IPS-20b (cell line): ENCODE results near the gene ZBED2.
"Not testable (repeated sequence)": the region's sequence is repeated elsewhere in the genome, so short reads cannot be mapped to it uniquely, and the experiment has no call there.

Source experiments
- H3K27ac ChIP-seq: one replicate; pipeline ENCODE4 v1.5.1; 2013; ENCODE audit warnings: low read length
- H3K27me3 ChIP-seq: 2 replicates; pipeline ENCODE4 v1.6.1; 2013; ENCODE audit warnings: mild to moderate bottlenecking, low read length, inconsistent platforms; ENCODE audit not compliant: insufficient read depth
- H3K36me3 ChIP-seq: 2 replicates; pipeline ENCODE4 v1.6.1; 2013; ENCODE audit warnings: low read depth, mild to moderate bottlenecking, inconsistent platforms, low read length, moderate library complexity; ENCODE audit not compliant: insufficient read depth
- H3K4me1 ChIP-seq: 2 replicates; pipeline ENCODE4 v1.6.1; 2013; ENCODE audit warnings: mild to moderate bottlenecking, control low read depth, inconsistent platforms, low read length, moderate library complexity; ENCODE audit not compliant: insufficient read depth
- H3K4me3 ChIP-seq: 2 replicates; pipeline ENCODE4 v1.5.1; 2013; ENCODE audit warnings: mild to moderate bottlenecking, low read length, inconsistent platforms
- H3K9ac ChIP-seq: 2 replicates; pipeline ENCODE4 v1.6.1; 2013; ENCODE audit warnings: low read depth, mild to moderate bottlenecking, inconsistent platforms, low read length, moderate library complexity
- H3K9me3 ChIP-seq: 2 replicates; pipeline ENCODE4 v1.6.1; 2013; ENCODE audit warnings: mild to moderate bottlenecking, low read depth, low read length, inconsistent platforms; ENCODE audit not compliant: insufficient read depth

ZBED2 gene, protein sequence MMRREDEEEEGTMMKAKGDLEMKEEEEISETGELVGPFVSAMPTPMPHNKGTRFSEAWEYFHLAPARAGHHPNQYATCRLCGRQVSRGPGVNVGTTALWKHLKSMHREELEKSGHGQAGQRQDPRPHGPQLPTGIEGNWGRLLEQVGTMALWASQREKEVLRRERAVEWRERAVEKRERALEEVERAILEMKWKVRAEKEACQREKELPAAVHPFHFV

DNA sequence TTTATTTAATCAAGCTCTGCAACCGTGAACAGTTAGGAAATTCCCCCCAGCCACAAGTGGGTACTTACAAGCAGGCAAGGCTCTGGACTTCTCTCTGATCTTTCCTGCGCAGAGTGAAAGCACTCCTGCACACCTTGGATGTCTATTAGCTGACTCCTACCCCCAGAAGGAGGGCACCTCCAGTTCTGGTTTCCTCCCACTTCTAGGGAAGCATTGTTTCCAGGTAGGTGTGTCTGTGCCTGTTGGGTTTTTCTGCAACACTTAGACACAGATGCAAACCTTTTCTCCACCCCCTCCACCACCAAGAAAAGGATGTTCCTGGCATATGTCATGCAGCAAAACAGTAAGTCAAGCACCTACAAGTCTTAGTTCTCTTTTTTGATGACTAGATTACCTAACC, at the start of gene ZBED2:
Gene ZBED2, minus strand, starts transcription at position 115 of the 400 bp plus-strand sequence. CDS start 1,145 bp downstream, outside the sequence.
- H3K9ac ChIP-seq: no peak within 1 kb of the TSS
- no peak within 1 kb of the TSS for H3K4me3 ChIP-seq
- no peak within 1 kb of the TSS for H3K27ac ChIP-seq
- H3K4me1 ChIP-seq: peaks cover 3% of the 10 kb centered on the region; the same call in 1 of the 2 replicates
- H3K9me3 ChIP-seq: no peaks in the 10 kb centered on the region
- H3K36me3 ChIP-seq: no peaks in the 10 kb centered on the region
- no peaks in the 10 kb centered on the region for H3K27me3 ChIP-seq

DNA sequence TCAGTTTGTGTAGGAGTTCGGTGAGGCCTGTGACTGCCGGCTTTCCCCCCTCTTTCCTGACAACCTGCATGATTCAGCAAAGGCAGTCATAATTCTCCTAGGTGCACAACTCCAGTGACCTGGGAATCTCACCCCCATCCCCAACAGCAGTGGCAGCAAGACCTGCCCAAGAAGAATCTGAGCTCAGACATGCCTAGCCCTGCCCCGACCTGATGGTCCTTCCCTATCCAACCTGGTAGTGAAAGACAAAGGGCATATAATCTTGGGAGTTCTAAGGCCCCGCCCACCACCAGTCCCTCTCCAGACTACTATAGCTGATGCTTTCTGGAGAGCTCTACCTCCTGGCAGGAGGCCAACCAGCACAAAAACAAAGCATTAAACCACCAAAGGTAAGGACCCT, 44.2 kb upstream of the ZBED2 start:
- Histone ChIP-seq H3K27ac (no peak overlapping the region), H3K9me3 (peaks cover 5% of the 10 kb centered on the region; the same call in 1 of the 2 replicates), H3K9ac (no peak overlapping the region), H3K36me3 (no peaks in the 10 kb centered on the region), H3K4me1 (no peaks in the 10 kb centered on the region), H3K27me3 (no peaks in the 10 kb centered on the region), H3K4me3 (no peak overlapping the region)

DNA sequence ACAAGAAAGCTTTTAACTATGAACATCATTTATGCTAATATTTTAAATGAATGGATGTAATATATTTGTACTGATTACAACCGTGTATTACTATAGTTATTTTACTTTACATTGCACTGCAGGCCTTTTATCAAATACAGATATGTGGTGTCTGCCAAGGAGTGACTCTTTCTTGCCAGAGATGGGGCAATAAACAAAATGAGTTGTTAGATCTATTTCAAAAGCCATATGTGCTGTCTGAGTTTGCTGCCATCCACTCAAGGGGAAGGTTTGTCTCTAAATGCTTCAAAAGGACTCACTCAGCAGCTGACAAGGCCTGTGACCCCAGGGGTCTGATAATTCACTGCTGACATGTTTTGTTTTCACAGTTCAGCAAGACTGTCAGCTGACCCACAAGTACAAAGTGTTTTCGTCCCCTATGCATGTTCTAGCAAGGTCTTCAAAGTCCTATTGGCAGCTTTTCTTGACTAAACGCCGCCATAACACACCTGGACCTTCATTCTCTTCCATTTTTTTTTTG, 41.3 kb upstream of the ZBED2 start:
- Histone ChIP-seq H3K36me3 (no peaks in the 10 kb centered on the region), H3K4me3 (no peak overlapping the region), H3K27me3 (no peaks in the 10 kb centered on the region), H3K9ac (no peak overlapping the region), H3K27ac (no peak overlapping the region), H3K4me1 (no peaks in the 10 kb centered on the region), H3K9me3 (no peaks in the 10 kb centered on the region)

DNA sequence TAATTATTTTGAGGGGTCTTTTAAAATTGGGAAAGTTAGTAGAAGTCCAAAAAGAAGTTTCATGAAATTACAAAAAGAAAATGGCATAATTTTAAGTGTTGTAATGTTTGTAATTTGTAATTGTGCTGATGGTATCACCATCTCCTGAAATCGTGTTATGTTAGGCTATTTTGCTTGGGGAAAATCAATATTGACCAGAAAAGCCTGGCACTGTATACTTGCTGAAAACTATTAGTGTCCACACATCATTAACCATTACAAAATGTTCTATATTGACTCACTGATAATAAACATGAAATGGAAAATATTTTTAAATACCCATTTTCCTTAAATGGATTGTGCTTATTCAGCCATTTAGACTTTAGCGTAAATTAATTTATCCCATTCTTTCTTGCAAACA, 40.3 kb upstream of the ZBED2 start:
- Histone ChIP-seq H3K27ac (no peak overlapping the region), H3K36me3 (no peaks in the 10 kb centered on the region), H3K9ac (no peak overlapping the region), H3K4me1 (no peaks in the 10 kb centered on the region), H3K4me3 (no peak overlapping the region), H3K27me3 (no peaks in the 10 kb centered on the region), H3K9me3 (no peaks in the 10 kb centered on the region)

GRCh38 chr3:111630638-111631037, 35.5 kb upstream of the ZBED2 start:
- H3K4me3 ChIP-seq, H3K36me3 ChIP-seq, H3K27me3 ChIP-seq, H3K27ac ChIP-seq, H3K9me3 ChIP-seq, H3K4me1 ChIP-seq, H3K9ac ChIP-seq: not testable (repeated sequence)

DNA sequence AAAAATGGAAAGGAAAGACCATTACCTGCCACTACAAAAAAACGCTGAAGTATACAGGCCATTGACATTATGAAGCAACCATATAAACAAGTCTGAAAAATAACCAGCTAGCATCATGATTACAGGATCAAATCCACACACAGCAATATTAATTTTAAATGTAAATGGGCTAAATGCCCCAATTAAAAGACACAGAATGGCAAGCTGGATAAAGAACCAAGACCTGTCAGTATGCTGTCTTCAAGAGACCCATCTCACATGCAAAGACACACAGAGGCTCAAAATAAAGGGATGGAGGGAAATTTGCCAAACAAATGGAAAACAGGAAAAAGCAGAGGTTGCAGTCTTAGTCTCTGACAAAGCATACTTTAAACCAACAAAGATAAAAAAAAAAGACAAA, 33.9 kb upstream of the ZBED2 start:
- not testable (repeated sequence) for H3K27me3 ChIP-seq, H3K9ac ChIP-seq, H3K4me3 ChIP-seq, H3K9me3 ChIP-seq, H3K27ac ChIP-seq, H3K4me1 ChIP-seq, H3K36me3 ChIP-seq

DNA sequence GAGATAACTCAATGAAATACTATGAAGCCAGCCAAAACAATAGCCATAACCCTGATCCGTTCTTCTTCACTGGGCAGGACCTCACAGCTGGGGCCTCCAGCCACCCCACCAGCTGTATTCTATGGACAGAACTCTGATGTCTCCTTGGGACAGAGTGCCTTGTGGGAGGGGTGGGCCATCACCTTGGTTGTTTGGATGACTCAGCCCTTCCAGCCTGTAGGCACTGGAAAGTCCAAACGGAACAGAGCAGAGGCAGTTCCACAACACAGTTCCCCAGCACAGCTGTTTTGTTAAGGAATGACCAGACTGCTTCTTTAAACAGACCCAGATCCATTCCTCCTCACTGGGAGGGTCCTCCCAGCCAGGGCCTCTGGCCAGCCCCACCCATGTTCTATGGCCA, 31.9 kb upstream of the ZBED2 start:
- Histone ChIP-seq H3K36me3 (no peaks in the 10 kb centered on the region), H3K9ac (no peak overlapping the region), H3K27me3 (no peaks in the 10 kb centered on the region), H3K27ac (no peak overlapping the region), H3K9me3 (peaks cover 5% of the 10 kb centered on the region; the same call in 1 of the 2 replicates), H3K4me3 (no peak overlapping the region), H3K4me1 (no peaks in the 10 kb centered on the region)

- no peak overlapping the region for H3K4me3 ChIP-seq
- H3K27me3 ChIP-seq: no peaks in the 10 kb centered on the region
- no peak overlapping the region for H3K27ac ChIP-seq
- H3K9me3 ChIP-seq: peaks cover 9% of the 10 kb centered on the region
- H3K4me1 ChIP-seq: no peaks in the 10 kb centered on the region
- H3K9ac ChIP-seq: no peak overlapping the region
- H3K36me3 ChIP-seq: no peaks in the 10 kb centered on the region
Observed at GRCh38 chr3:111621535-111621934, 26.4 kb upstream of the ZBED2 start.

DNA sequence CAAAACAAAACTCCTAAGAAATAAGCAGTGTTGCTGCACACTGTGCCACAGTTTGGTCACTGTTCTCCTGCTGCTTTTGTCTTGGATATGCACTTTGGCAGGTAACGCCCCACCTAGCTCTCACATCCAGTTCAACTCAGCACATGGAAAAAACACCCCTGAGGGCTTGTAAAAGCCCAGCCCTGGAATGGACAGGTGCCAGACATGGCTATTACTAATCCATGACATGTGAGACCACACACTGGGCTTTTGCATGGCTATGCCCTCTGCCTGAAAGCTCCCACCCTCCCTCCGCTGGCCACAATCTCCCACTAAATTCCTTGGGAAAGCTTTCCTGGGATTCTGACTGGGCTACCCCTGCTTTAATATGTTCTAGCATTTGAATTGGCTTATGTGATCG, 24.7 kb upstream of the ZBED2 start:
- H3K4me1 ChIP-seq: no peaks in the 10 kb centered on the region
- H3K9me3 ChIP-seq: peaks cover 9% of the 10 kb centered on the region
- H3K27me3 ChIP-seq: no peaks in the 10 kb centered on the region
- H3K9ac ChIP-seq: no peak overlapping the region
- no peak overlapping the region for H3K4me3 ChIP-seq
- H3K36me3 ChIP-seq: no peaks in the 10 kb centered on the region
- no peak overlapping the region for H3K27ac ChIP-seq

DNA sequence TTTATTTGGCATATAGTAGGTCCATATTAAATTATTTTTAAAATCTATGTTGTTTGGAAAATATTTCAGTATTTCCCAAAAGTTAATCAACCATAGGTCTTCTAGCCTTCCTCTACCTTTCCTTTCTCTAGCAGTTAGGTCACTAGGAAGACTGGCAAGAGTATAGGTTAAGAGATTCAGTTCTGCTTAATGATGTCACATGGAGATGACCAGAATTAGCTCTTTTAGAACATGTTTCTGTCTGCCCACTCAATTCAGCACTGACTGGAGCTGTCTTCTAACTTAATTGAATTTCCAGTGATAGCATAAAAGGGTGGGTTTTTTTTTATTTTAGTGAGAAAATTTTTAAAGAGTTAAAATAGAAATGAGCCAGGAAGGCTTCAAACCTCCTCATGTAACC, 23.8 kb upstream of the ZBED2 start:
- H3K27ac ChIP-seq: no peak overlapping the region
- H3K9me3 ChIP-seq: peaks cover 9% of the 10 kb centered on the region
- H3K36me3 ChIP-seq: no peaks in the 10 kb centered on the region
- H3K27me3 ChIP-seq: no peaks in the 10 kb centered on the region
- H3K4me1 ChIP-seq: no peaks in the 10 kb centered on the region
- H3K9ac ChIP-seq: no peak overlapping the region
- no peak overlapping the region for H3K4me3 ChIP-seq

DNA sequence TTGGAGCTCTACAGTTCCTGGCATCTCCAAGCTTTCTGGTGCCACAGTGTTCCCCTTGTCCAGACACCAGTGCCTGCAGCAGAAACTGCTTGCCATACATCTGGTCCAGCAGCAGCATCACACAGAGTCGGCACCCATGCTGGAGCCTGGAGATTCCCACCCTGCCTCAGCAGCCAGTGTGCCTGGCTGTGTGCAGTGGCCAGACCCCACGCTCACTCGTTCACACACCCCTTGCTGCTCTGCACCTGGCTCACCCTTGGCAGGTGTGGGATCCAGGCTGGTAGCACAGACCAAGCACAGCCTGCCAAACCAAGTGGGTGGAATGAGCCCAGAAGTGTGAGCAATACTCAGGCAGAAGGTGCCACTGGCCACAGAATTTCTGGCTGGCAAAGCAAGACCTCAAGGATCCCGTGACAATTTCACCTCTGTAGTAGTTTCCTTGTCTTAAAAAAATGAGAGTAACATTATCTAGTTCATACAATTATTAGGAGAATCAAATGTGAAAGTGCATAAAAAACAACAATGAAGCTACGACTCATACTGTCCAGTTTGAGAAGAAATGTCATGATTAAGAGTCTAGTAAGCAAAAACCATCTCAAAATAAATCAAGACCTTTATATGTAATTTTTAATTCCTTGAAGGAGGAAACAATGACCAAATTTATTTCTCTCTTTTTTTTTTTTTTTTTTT, 22.9 kb upstream of the ZBED2 start:
- no peak overlapping the region for H3K9ac ChIP-seq
- H3K4me1 ChIP-seq: no peaks in the 10 kb centered on the region
- no peak overlapping the region for H3K4me3 ChIP-seq
- no peak overlapping the region for H3K27ac ChIP-seq
- no peaks in the 10 kb centered on the region for H3K27me3 ChIP-seq
- peaks cover 9% of the 10 kb centered on the region for H3K9me3 ChIP-seq
- H3K36me3 ChIP-seq: no peaks in the 10 kb centered on the region

GRCh38 chr3:111617406-111617805, 22.3 kb upstream of the ZBED2 start:
- H3K9ac ChIP-seq: no peak overlapping the region
- H3K4me3 ChIP-seq: no peak overlapping the region
- no peaks in the 10 kb centered on the region for H3K27me3 ChIP-seq
- no peak overlapping the region for H3K27ac ChIP-seq
- H3K4me1 ChIP-seq: no peaks in the 10 kb centered on the region
- H3K36me3 ChIP-seq: no peaks in the 10 kb centered on the region
- H3K9me3 ChIP-seq: peaks cover 9% of the 10 kb centered on the region
